NCI-H2081 treated with DMSO at 0.1 percent for 48 hours (cell line): ENCODE measurements around the gene SNRPA1.

Experiments used
- DNase-seq: peaks from one replicate; lab custom pipeline; 2025; lab: John Stamatoyannopoulos, UW

The SNRPA1 gene

DNA sequence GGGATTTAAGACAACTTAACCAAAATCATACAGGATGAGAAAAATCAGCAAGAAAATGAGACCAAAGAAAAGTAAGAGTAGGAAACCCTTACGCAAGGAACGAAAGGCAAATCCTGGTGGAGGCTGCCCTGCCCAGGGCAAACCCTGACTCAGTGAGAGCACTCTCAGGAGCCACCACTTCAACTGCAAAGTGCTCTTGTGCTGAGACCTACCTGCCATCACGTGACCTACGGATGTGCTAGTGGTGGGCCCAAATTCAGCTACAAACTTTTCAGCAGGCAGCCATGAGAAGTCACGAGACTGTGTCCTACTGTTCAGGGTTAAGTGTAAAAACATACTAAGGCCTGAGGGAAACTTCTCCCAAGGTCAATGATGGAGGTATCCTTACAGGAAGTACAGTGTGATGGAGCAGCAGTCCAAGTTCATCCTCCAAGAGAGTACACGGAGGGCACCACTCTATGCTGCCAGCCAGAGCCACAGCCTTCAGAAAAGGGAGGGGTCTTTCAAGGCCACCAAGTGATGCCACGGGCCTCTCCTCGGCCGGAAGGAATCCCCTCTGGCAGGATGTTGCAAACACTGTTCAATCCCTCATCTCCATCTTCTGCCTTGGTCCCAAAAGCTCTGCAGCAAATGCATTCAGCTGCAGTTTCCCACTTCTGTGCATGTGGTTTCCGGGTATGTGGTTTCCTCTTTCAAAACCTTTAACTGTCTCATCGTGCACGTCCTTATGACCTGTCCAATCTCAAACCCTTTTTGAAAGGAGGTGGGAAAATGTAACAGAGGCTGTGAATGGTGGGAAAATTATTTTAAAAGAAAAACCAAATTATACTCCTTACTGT is 52.7 kb downstream of the SNRPA1 start:
- DNase-seq: no peak

DNA sequence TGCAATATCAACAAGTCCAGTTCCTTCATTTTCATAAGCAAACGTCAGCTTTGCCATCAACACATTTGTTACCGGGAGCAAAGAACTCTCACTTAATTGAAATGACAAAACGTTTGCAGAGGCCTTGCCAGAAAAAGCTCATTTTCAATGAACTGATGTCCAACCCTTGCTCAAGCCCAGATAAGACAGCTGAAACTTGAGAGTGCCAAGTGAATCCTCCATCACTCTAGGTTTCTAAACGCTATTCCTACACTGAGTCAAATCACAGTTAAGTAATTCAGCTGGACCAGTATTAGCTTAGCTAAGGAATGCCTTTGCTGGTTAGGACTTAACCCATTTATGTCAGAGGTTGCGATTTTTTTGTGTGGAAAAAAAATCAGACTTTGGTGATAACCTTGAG is 54.7 kb downstream of the SNRPA1 start:
- DNase-seq: no peak

- DNase-seq: no peak
These were observed 55.3 kb downstream of the SNRPA1 start for GRCh38 chr15:101239724-101240136.

DNA sequence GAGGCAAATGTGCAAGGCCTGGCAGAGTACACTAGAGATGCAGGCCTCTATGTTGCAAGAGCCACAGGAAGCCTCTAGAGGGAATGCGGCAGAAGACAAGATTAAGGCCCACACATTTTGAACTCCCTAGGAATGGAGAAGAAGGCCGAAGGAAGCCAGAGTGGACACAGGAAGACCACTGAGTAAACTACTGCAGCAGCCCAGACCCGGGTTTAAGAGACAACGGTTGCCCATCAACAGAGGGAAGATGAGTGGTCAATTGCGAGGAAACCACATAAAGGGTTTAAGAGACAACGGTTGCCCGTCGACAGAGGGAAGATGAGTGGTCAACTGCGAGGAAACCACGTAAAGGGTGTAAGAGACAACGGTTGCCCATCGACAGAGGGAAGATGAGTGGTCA is 57.8 kb downstream of the SNRPA1 start:
- no peak for DNase-seq

GRCh38 chr15:101233651-101234280 is 61.3 kb downstream of the SNRPA1 start:
- no peak for DNase-seq

GRCh38 chr15:101232677-101233076 is 62.4 kb downstream of the SNRPA1 start:
- no peak for DNase-seq
